Cardiac muscle cell (in vitro differentiated cells and primary cell): ENCODE results near the gene CDC42BPB. TPM values are rescaled to one million over a fixed set of nuclear protein-coding genes. Genes with fewer than 3 reads are reported as not detected.

Experiments
- DNase-seq, 2 donors: peaks; one replicate each; pipeline versions ENCODE4 v3.0.0 to v3.0.0-alpha.2; 2010 to 2017; ENCODE audit warnings: low read depth in 1 of 2, low spot score in 1 of 2
- H3K27ac ChIP-seq: fragments of 200-600 bp; sonication (generic); 2 replicates; pipeline ENCODE4 v1.5.1; 2016
- H3K27me3 ChIP-seq: fragments of 200-600 bp; sonication (generic); 2 replicates; pipeline ENCODE4 v1.6.0; 2016; ENCODE audit warnings: control low read depth
- H3K36me3 ChIP-seq: fragments of 200-600 bp; sonication (generic); 2 replicates; pipeline ENCODE4 v1.5.1; 2016; ENCODE audit warnings: control low read depth
- H3K4me1 ChIP-seq: fragments of 200-600 bp; sonication (generic); 2 replicates; pipeline ENCODE4 v1.8.1; 2017; ENCODE audit warnings: low read depth, mild to moderate bottlenecking, mixed run types
- H3K4me3 ChIP-seq: fragments of 200-600 bp; sonication (generic); 2 replicates; pipeline ENCODE4 v1.5.1; 2016; ENCODE audit warnings: mild to moderate bottlenecking
- H3K9me3 ChIP-seq: fragments of 200-600 bp; sonication (generic); 2 replicates; pipeline ENCODE4 v1.5.1; 2017; ENCODE audit warnings: low read depth, mild to moderate bottlenecking, control low read depth
- CTCF ChIP-seq: IDR thresholded peaks from 2 replicates; pipeline ENCODE4 v1.5.1; 2012; ENCODE audit warnings: low read depth, mild to moderate bottlenecking, low read length
- polyA plus RNA-seq: library from polyadenylated mRNA; unstranded; fragments of >200 nt; fragmentation: Nextera tagmentation; extraction: Ambion mirVana; gene quantifications from 2 replicates; pipeline ENCODE4 v1.2.1, GENCODE V29; 2016
- total RNA-seq: library from RNA; depleted of rRNA; stranded (reverse); fragments of >200 nt; gene quantifications from 2 replicates; pipeline ENCODE4 v1.2.3, GENCODE V29; 2016

Gene CDC42BPB
- total and polyA plus RNA-seq, 2 experiments from 2014 or later: 18.9 to 91.6 TPM

GRCh38 chr14:102980409-102980810, 76.9 kb downstream of the CDC42BPB start:
- no peak for TF ChIP-seq CTCF
- no peaks in the 10 kb centered on the region for H3K9me3 ChIP-seq
- H3K36me3 ChIP-seq: peaks cover 39% of the 10 kb centered on the region
- no peaks in the 10 kb centered on the region for H3K27me3 ChIP-seq
- H3K4me3 ChIP-seq: no peak overlapping the region
- H3K4me1 ChIP-seq: no peaks in the 10 kb centered on the region
- peak in 1 of 2 donors; percentile 76 for DNase-seq
- H3K27ac ChIP-seq: no peak overlapping the region

DNA sequence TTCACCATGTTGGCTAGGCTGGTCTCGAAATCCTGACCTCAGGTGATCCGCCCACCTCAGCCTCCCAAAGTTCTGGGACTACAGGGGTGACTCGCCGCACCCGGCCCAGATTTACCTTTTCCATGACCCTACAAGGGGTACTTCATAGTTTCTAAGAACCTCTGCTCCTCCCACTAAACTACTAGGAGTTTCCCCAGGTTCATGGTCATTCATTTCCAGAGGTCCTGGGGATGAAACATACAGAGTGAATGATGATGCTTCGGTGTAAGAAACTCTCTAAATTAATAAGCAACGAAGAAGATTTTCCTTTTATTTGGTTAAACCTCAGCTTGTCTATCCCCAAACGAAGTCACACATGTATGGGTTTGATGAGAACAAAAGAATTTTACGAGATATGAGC, 77.9 kb downstream of the CDC42BPB start:
- H3K4me1 ChIP-seq: no peaks in the 10 kb centered on the region
- H3K27me3 ChIP-seq: no peaks in the 10 kb centered on the region
- TF ChIP-seq CTCF: no peak
- DNase-seq: no peak
- no peaks in the 10 kb centered on the region for H3K9me3 ChIP-seq
- H3K36me3 ChIP-seq: peaks cover 39% of the 10 kb centered on the region
- H3K4me3 ChIP-seq: no peak overlapping the region
- H3K27ac ChIP-seq: no peak overlapping the region

DNA sequence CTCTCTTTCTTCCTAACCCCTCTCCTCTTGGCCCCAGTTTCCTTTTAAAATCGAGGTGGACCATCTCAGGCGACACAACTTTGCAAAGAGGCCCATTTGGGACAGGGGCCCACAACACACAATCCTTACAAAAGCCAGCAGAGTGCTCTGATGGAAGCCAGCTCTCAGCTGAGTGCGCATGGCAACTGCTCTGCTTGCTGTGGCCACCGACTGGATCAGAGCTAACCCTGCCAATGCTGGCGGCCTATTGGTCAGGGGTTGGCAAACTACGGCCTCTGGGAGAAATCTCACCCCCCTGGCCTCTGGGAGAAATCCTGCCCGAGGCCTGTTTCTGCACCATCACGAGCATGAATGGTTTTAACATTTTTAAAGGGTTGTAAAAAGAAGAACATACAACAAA, 79.9 kb downstream of the CDC42BPB start:
- TF ChIP-seq CTCF: no peak
- H3K27ac ChIP-seq: no peak overlapping the region
- no peaks in the 10 kb centered on the region for H3K4me1 ChIP-seq
- H3K27me3 ChIP-seq: no peaks in the 10 kb centered on the region
- DNase-seq: no peak
- H3K9me3 ChIP-seq: no peaks in the 10 kb centered on the region
- no peak overlapping the region for H3K4me3 ChIP-seq
- peaks cover 39% of the 10 kb centered on the region for H3K36me3 ChIP-seq

GRCh38 chr14:102975662-102976061, 81.7 kb downstream of the CDC42BPB start:
- no peak for DNase-seq
- H3K4me3 ChIP-seq: no peak overlapping the region
- no peak overlapping the region for H3K27ac ChIP-seq
- peak; percentile 2 for TF ChIP-seq CTCF
- no peaks in the 10 kb centered on the region for H3K4me1 ChIP-seq
- no peaks in the 10 kb centered on the region for H3K27me3 ChIP-seq
- no peaks in the 10 kb centered on the region for H3K9me3 ChIP-seq
- H3K36me3 ChIP-seq: peaks cover 44% of the 10 kb centered on the region

DNA sequence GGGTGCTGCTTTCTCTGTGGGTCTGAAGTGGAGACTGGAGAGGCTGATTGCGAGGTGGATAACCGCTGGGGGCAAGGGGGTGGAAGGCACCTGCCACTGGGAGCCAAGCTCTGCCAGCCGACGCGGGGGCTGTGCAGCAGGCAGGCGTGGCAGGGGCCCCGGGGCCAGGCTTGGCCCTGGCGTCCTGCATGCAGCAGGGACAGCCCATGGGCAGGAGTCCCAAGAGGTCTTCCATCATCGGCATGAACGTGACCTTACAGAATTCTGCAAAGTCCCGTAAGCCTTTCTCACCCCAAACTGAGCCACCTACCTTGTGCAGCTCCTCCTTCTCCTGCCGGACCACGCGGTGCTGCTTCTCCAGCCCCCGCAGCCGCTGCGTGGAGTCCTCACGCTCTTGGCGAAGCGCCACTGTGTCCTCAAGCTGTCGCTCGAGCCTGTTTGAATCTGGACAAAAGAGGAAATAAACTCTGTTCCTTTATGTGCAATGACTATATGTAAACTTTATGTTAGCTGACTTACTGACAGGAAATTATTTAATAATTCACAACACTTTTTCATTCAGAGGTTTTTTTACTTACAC, 83.6 kb downstream of the CDC42BPB start:
- Histone ChIP-seq H3K36me3 (peaks cover 46% of the 10 kb centered on the region), H3K27ac (no peak overlapping the region), H3K9me3 (no peaks in the 10 kb centered on the region), H3K4me1 (no peaks in the 10 kb centered on the region), H3K4me3 (no peak overlapping the region), H3K27me3 (no peaks in the 10 kb centered on the region)
- DNase-seq: no peak
- TF ChIP-seq CTCF: no peak
